Left lobe of liver (tissue), 2 donors: ENCODE results near the gene TSHZ2. TPM values are rescaled to one million over a fixed set of nuclear protein-coding genes. Genes with fewer than 3 reads are reported as not detected.
A peak's percentile ranks its signal among the peaks of the same experiment; 100 is the strongest.

Source experiments
- ATAC-seq: fragments of 200-7000 bp; cut with Tn5 transposase; one replicate; pipeline ENCODE4 v1.9.1; 2020; ENCODE audit warnings: mild to moderate bottlenecking, moderate library complexity
- DNase-seq: peaks from one replicate; pipeline ENCODE4 v3.0.0-alpha.2; 2020; ENCODE audit warnings: low spot score
- total RNA-seq: library from RNA; stranded (reverse); gene quantifications from one replicate; pipeline ENCODE4 v1.2.1, GENCODE V29; 2021
- donor health status: DM: no; HTN: no; CAD: no; lungs with moderate emphysema.
- donor health status: DM: no; HTN: yes; CAD: no.

TSHZ2 gene
- total RNA-seq, 1 donor from 2014 or later = 19.0 TPM

- DNase-seq (no peak), ATAC-seq (no peak)
Measured at GRCh38 chr20:53154540-53154939, 182.4 kb downstream of the TSHZ2 start.

- ATAC-seq = peak; percentile 70
- DNase-seq = peak; percentile 46
Measured at GRCh38 chr20:53157443-53158408, 185.6 kb downstream of the TSHZ2 start.

GRCh38 chr20:53159160-53159559, 187.0 kb downstream of the TSHZ2 start:
- ATAC-seq (no peak), DNase-seq (no peak)

- DNase-seq (no peak), ATAC-seq (no peak)
Measured at GRCh38 chr20:53161073-53161472, 188.9 kb downstream of the TSHZ2 start.

- DNase-seq (no peak), ATAC-seq (no peak)
Measured at GRCh38 chr20:53161473-53161872, 189.3 kb downstream of the TSHZ2 start.

- DNase-seq = peak; percentile 46
- peak; percentile 71 for ATAC-seq
Measured at GRCh38 chr20:53162251-53162835, 190.2 kb downstream of the TSHZ2 start.

- DNase-seq (peak; percentile 48), ATAC-seq (peak; percentile 82)
Measured at GRCh38 chr20:53163486-53163885, 191.3 kb downstream of the TSHZ2 start.

- no peak for DNase-seq
- peak; percentile 19 for ATAC-seq
Measured at GRCh38 chr20:53164072-53164471, 191.9 kb downstream of the TSHZ2 start.

- ATAC-seq = no peak
- no peak for DNase-seq
Measured at GRCh38 chr20:53165452-53165851, 193.3 kb downstream of the TSHZ2 start.

GRCh38 chr20:53168491-53168890, 196.3 kb downstream of the TSHZ2 start:
- ATAC-seq (no peak), DNase-seq (no peak)

GRCh38 chr20:53170196-53170595, 198.0 kb downstream of the TSHZ2 start:
- DNase-seq = no peak
- ATAC-seq = no peak

GRCh38 chr20:53171065-53171464, 198.9 kb downstream of the TSHZ2 start:
- DNase-seq (no peak), ATAC-seq (no peak)

- DNase-seq = no peak
- no peak for ATAC-seq
Measured at GRCh38 chr20:53174454-53174853, 202.3 kb downstream of the TSHZ2 start.

- ATAC-seq = no peak
- DNase-seq = no peak
Measured at GRCh38 chr20:53175135-53175780, 203.1 kb downstream of the TSHZ2 start.

GRCh38 chr20:53176134-53176533, 204.0 kb downstream of the TSHZ2 start:
- DNase-seq (no peak), ATAC-seq (no peak)

GRCh38 chr20:53177687-53178086, 205.5 kb downstream of the TSHZ2 start:
- DNase-seq (no peak), ATAC-seq (no peak)

GRCh38 chr20:53179749-53180148, 207.6 kb downstream of the TSHZ2 start:
- ATAC-seq = no peak

GRCh38 chr20:53180928-53181362, 208.8 kb downstream of the TSHZ2 start:
- DNase-seq (no peak), ATAC-seq (no peak)

More at GRCh38 chr20:53179749-53180148, 207.6 kb downstream of the TSHZ2 start:
- DNase-seq = no peak

GRCh38 chr20:53181866-53182376, 209.8 kb downstream of the TSHZ2 start:
- DNase-seq = no peak
- ATAC-seq = no peak

- ATAC-seq = no peak
Measured at GRCh38 chr20:53183181-53183580, 211.0 kb downstream of the TSHZ2 start.

GRCh38 chr20:53186635-53187034, 214.5 kb downstream of the TSHZ2 start:
- ATAC-seq (no peak), DNase-seq (no peak)

More at GRCh38 chr20:53183181-53183580, 211.0 kb downstream of the TSHZ2 start:
- no peak for DNase-seq
